GM23338 (cell line): Measurements from ENCODE around the gene LYZL1.

ENCODE experiments used
- CTCF ChIP-seq, 2 experiments: fragments of 200-600 bp in 1 of 2; sonication (generic) in 1 of 2; conservative IDR thresholded peaks; 2 replicates each; pipeline versions ENCODE4 v1.5.1 to v1.6.1; 2016 to 2017; ENCODE audit warnings: antibody characterized with exemption in 2 of 2, low read depth in 2 of 2, mild to moderate bottlenecking in 2 of 2, moderate library complexity in 1 of 2
- EZH2 ChIP-seq: fragments of 200-600 bp; sonication (generic); IDR thresholded peaks from one replicate; pipeline ENCODE4 v1.8.0; 2017; ENCODE audit warnings: antibody characterized with exemption, mild to moderate bottlenecking, low read depth; ENCODE audit not compliant: unreplicated experiment
- EZH2phosphoT487 ChIP-seq: fragments of 200-600 bp; sonication (generic); IDR thresholded peaks from one replicate; pipeline ENCODE4 v1.8.1; 2018; ENCODE audit warnings: antibody characterized with exemption; ENCODE audit not compliant: unreplicated experiment
- JUNB ChIP-seq: IDR thresholded peaks from one replicate; pipeline ENCODE4 v1.6.1; 2016; ENCODE audit warnings: antibody characterized with exemption; ENCODE audit not compliant: unreplicated experiment
- NANOG ChIP-seq: IDR thresholded peaks from 2 replicates; pipeline ENCODE4 v1.6.1; 2016; ENCODE audit warnings: antibody characterized with exemption, borderline replicate concordance
- POLR2AphosphoS5 ChIP-seq: IDR thresholded peaks from 2 replicates; pipeline ENCODE4 v1.6.1; 2016; ENCODE audit warnings: antibody characterized with exemption, low read depth
- REST ChIP-seq: IDR thresholded peaks from one replicate; pipeline ENCODE4 v1.6.1; 2018; ENCODE audit warnings: antibody characterized with exemption; ENCODE audit not compliant: unreplicated experiment
- ZNF331 ChIP-seq: fragments of 250-450 bp; sonication (Bioruptor Pico); IDR thresholded peaks from 2 replicates; pipeline ENCODE4 v1.5.0; 2020; ENCODE audit warnings: low read depth, mild to moderate bottlenecking, moderate library complexity
- ZNF462 ChIP-seq: fragments of 250-450 bp; sonication (Bioruptor Pico); IDR thresholded peaks from 2 replicates; pipeline ENCODE4 v1.5.0; 2020; ENCODE audit warnings: mild to moderate bottlenecking, moderate library complexity

- no peak for TF ChIP-seq CTCF (conservative IDR thresholded peaks at IDR 0.05; ENCODE audit: low read depth in 2 of 2)
- TF ChIP-seq EZH2phosphoT487: no peak
- no peak for TF ChIP-seq POLR2AphosphoS5
- TF ChIP-seq NANOG: no peak
- TF ChIP-seq REST: no peak
- TF ChIP-seq EZH2: no peak
- no peak for TF ChIP-seq ZNF462 (CRISPR knock-in tag)
- TF ChIP-seq JUNB: no peak
- TF ChIP-seq ZNF331: no peak
Observed at GRCh38 chr10:29244978-29245377, 43.9 kb upstream of the LYZL1 start.
